Omental fat pad (tissue), 4 donors: ENCODE results near the gene GUK1. TPM values are rescaled to one million over a fixed set of nuclear protein-coding genes. Genes with fewer than 3 reads are reported as not detected.

Experiments used
- ATAC-seq: fragments of 150-250 bp; one replicate; pipeline ENCODE4 v1.9.1; 2016; ENCODE audit warnings: mild to moderate bottlenecking, moderate library complexity; ENCODE audit not compliant: low FRiP score
- DNase-seq: peaks from one replicate; pipeline ENCODE4 v3.0.0-alpha.2; 2019; ENCODE audit warnings: low spot score
- CTCF ChIP-seq, 3 donors: fragments of 450-650 bp; IDR thresholded peaks; one replicate each; pipeline ENCODE4 v1.5.1; 2016 to 2017; ENCODE audit warnings: antibody characterized with exemption in 3 of 3, mild to moderate bottlenecking in 3 of 3, moderate library complexity in 2 of 3
- total RNA-seq, 4 donors: library from RNA; depleted of rRNA; stranded (reverse); fragments of >200 nt; gene quantifications; one replicate each; pipeline ENCODE4 v1.1.0, GENCODE V29; 2016

Gene GUK1
- total RNA-seq, 4 donors from 2014 or later: 285 to 404 (median 308) TPM

- TF ChIP-seq CTCF (IDR thresholded peaks at IDR 0.05): no peak
- ATAC-seq (no peak), DNase-seq (peak; percentile 7)
Measured at GRCh38 chr1:228095161-228095560, 44.9 kb upstream of the GUK1 start.

- ATAC-seq: no peak
- DNase-seq: no peak
- TF ChIP-seq CTCF (IDR thresholded peaks at IDR 0.05): no peak
Measured at GRCh38 chr1:228095938-228096337, 44.1 kb upstream of the GUK1 start.

GRCh38 chr1:228096416-228097332, 43.4 kb upstream of the GUK1 start:
- ATAC-seq: no peak
- peak; percentile 16 for DNase-seq
- TF ChIP-seq CTCF (IDR thresholded peaks at IDR 0.05): no peak

- TF ChIP-seq CTCF (IDR thresholded peaks at IDR 0.05): no peak
- ATAC-seq: no peak
- DNase-seq: peak; percentile 20
Measured at GRCh38 chr1:228097333-228098081, 42.6 kb upstream of the GUK1 start.

- no peak for DNase-seq
- no peak for TF ChIP-seq CTCF (IDR thresholded peaks at IDR 0.05)
Measured at GRCh38 chr1:228098323-228098931, 41.7 kb upstream of the GUK1 start.

GRCh38 chr1:228099331-228099732, 40.7 kb upstream of the GUK1 start:
- ATAC-seq: no peak
- DNase-seq: peak; percentile 15
- TF ChIP-seq CTCF (IDR thresholded peaks at IDR 0.05): no peak

More at GRCh38 chr1:228098323-228098931, 41.7 kb upstream of the GUK1 start:
- no peak for ATAC-seq
